Measurements from ENCODE around the gene SP3.

Gene SP3

GRCh38 chr2:173860082-173860481, 105.1 kb downstream of the SP3 start:
- DNase-seq (ENCODE audit: low read depth in 2 of 3, low spot score in 1 of 3) = no peak

GRCh38 chr2:173858291-173858731, 106.9 kb downstream of the SP3 start:
- DNase-seq (ENCODE audit: low read depth in 2 of 3, low spot score in 1 of 3) = no peak

Data from stimulated activated CD4-positive, alpha-beta T cell treated with anti-CD3 and anti-CD28 coated beads, Interleukin-12 subunit alpha, Interleukin-12 subunit beta, amount 100 ng/mL, for 48 hours (primary cell).